Stromal cell of bone marrow (primary cell): Measurements from ENCODE around the gene CPNE2.
"Not testable (repeated sequence)": the region's sequence is repeated elsewhere in the genome, so short reads cannot be mapped to it uniquely, and the experiment has no call there.

ENCODE experiments used
- DNase-seq: peaks from one replicate; pipeline ENCODE4 v3.0.0-alpha.2; 2012; ENCODE audit warnings: low read depth

The CPNE2 gene

GRCh38 chr16:57069635-57070370, 22.6 kb upstream of the CPNE2 start:
- DNase-seq, result no peak

GRCh38 chr16:57070424-57070823, 22.0 kb upstream of the CPNE2 start:
- DNase-seq, result no peak

- DNase-seq, result not testable (repeated sequence)
Measured at GRCh38 chr16:57071081-57071732, 21.2 kb upstream of the CPNE2 start.

- peak; percentile 36 for DNase-seq
Measured at GRCh38 chr16:57071831-57072582, 20.4 kb upstream of the CPNE2 start.

- DNase-seq, result no peak
Measured at GRCh38 chr16:57072616-57073275, 19.6 kb upstream of the CPNE2 start.

GRCh38 chr16:57077714-57078113, 14.7 kb upstream of the CPNE2 start:
- DNase-seq, result no peak

GRCh38 chr16:57081744-57082143, 10.6 kb upstream of the CPNE2 start:
- DNase-seq, result no peak

- no peak for DNase-seq
Measured at GRCh38 chr16:57082664-57083063, 9.7 kb upstream of the CPNE2 start.

- DNase-seq, result no peak
Measured at GRCh38 chr16:57083485-57084126, 8.8 kb upstream of the CPNE2 start.

GRCh38 chr16:57084257-57084770, 8.1 kb upstream of the CPNE2 start:
- DNase-seq, result peak; percentile 45

GRCh38 chr16:57084996-57085395, 7.4 kb upstream of the CPNE2 start:
- no peak for DNase-seq

GRCh38 chr16:57087003-57087402, 5.4 kb upstream of the CPNE2 start:
- no peak for DNase-seq

- DNase-seq, result no peak
Measured at GRCh38 chr16:57089406-57089805, 3.0 kb upstream of the CPNE2 start.

- DNase-seq, result no peak
Measured at GRCh38 chr16:57091200-57091974, 996 bp upstream of the CPNE2 start.

GRCh38 chr16:57092786-57093411, 516 bp downstream of the CPNE2 start:
- no peak for DNase-seq

GRCh38 chr16:57093666-57094564, 1.5 kb downstream of the CPNE2 start:
- DNase-seq, result no peak

- DNase-seq, result no peak
Measured at GRCh38 chr16:57094911-57095310, 2.5 kb downstream of the CPNE2 start.

GRCh38 chr16:57096192-57096591, 3.8 kb downstream of the CPNE2 start:
- no peak for DNase-seq

GRCh38 chr16:57096793-57097192, 4.4 kb downstream of the CPNE2 start:
- no peak for DNase-seq
